ENCODE data around the gene CASP5.

CASP5 gene

DNA sequence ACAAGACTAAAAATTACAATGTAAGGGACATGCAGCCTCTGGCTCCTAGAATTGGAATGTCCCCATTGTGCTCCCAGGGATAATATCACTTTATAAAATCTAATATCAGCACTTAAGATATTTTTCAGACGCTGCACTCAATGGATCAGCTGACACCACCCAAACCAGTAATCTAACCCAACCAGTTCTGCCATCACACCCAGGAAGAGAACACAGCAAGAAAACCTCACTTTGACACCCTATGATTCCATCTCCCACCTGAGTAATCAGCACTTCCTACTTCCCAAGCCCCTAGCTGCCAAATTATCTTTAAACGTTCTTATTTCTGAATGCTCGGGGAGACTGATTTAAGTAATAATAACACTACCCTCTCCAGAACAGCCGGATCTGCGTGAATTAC, 57.2 kb downstream of the CASP5 start:
- DNase-seq, result no peak

DNA sequence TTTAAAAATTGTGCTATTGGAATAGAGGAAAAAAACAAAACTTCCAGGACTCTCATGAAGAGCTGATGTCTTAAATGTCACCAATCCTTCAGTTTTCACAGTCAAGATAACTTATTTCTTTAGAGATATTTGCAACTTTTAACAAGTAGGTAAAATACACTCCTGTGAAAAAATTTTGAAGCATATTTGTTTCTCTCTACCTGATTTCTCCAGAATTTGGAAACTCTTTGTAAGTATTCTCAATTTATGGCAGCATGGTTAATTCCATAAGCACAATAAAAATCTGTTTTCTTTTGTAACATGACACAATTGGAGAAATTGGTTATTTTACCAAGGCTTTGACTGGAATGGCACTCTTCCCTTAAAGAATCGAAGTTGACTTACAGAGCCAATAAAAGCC, 58.7 kb downstream of the CASP5 start:
- DNase-seq, result no peak

DNA sequence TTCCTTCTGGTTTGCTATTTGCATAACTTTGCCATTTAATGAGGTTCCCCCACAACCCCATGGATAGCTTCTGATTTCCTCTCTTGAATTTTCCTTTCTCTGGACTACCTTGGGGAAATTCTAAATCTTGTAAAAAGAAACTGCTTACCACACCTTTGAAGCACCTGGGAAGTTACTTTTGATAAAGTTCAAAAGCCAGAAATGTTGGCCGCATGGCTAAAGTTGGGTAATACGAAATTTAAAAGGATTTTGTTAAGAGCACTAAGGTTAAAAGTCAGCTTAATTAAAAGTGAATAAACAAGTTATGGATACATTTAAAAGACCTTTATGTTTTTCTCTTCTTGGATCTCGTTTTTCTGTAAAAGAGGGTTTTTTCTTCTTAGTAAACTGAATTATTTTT, 60.1 kb downstream of the CASP5 start:
- DNase-seq, result no peak

DNA sequence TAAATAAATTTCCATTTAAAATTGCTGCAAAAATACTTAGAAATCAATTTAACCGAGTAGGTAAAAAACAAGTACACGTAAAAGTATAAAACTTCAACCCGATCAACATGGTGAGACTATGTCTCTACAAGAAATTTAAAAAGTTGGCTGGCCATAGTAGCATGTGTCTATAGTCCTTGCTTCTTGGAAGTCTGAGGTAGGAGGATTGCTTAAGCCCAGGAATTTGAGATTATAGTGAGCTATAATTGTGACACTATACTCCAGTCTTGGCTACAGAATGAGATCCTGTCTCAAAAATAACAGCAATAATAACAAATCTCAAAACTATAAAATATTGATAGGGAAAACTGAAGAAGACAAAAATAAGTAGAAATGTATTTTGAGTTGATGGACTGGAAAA, 65.7 kb downstream of the CASP5 start:
- no peak for DNase-seq

DNA sequence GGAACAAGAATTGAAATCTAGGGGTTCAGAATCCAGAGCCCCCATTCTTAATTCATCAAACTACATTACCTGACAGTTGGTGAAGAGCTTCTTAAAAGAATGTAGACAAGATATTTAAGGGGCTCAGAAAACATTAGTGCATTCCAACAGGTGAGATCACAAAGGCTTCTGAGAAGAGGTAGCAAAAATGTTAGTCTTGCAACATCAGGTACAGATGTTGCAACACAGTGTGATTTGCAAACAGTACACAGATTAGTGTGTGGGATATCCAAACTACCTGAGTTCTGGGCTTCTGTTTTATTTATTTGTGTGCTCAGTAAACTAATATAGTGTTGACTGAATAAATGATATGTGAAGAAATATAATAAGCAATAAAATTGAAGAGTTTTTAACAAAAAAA, 66.4 kb downstream of the CASP5 start:
- DNase-seq, result no peak

DNA sequence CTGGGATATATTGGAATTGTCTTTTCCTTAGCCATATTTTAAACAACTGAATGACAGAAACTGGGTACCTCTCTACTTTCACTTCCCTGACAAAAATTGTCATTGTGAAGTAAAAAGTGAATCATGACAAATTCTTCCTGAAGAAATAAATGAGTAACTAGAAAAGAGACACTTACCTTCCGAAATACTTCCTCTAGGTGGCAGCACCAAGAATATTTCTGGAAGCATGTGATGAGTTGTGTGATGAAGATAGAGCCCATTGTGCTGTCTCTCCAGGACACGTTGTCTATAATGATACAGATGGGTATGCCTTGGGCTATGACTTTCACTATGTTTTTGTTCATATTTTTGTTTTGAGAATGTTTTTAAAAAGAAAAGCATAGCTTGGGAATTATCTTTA, 76.1 kb downstream of the CASP5 start:
- DNase-seq, result no peak
